NOMO-1 (cell line): ENCODE measurements around the gene ITGB4.
A peak's percentile ranks its signal among the peaks of the same experiment; 100 is the strongest.

Experiments
- DNase-seq, 2 experiments: peaks; one replicate each; lab custom pipeline; 2025; ENCODE audit not compliant: unreplicated experiment in 2 of 2; lab: John Stamatoyannopoulos, UW

Gene ITGB4

GRCh38 chr17:75720656-75721462 is at the start of gene ITGB4:
Gene ITGB4 (plus strand): TSS chr17:75721459. CDS start chr17:75724704, 3,245 bp downstream.
- DNase-seq, result no peak

GRCh38 chr17:75672011-75672410 is 49.2 kb upstream of the ITGB4 start:
- no peak for DNase-seq

- DNase-seq, result no peak
These were observed 47.8 kb upstream of the ITGB4 start for GRCh38 chr17:75673487-75673886.

- DNase-seq, result no peak
These were observed 44.8 kb upstream of the ITGB4 start for GRCh38 chr17:75676461-75676860.

GRCh38 chr17:75679706-75680211 is 41.5 kb upstream of the ITGB4 start:
- no peak for DNase-seq

- DNase-seq, result no peak
These were observed 40.8 kb upstream of the ITGB4 start for GRCh38 chr17:75680431-75680830.

GRCh38 chr17:75681289-75681688 is 40.0 kb upstream of the ITGB4 start:
- DNase-seq, result no peak

- no peak for DNase-seq
These were observed 37.7 kb upstream of the ITGB4 start for GRCh38 chr17:75683583-75683982.

- no peak for DNase-seq
These were observed 37.0 kb upstream of the ITGB4 start for GRCh38 chr17:75684249-75684648.

GRCh38 chr17:75684924-75685323 is 36.3 kb upstream of the ITGB4 start:
- DNase-seq, result no peak

GRCh38 chr17:75685499-75685898 is 35.8 kb upstream of the ITGB4 start:
- no peak for DNase-seq

GRCh38 chr17:75688209-75688825 is 32.9 kb upstream of the ITGB4 start:
- DNase-seq, result peak; percentile 40 to 70

- DNase-seq, result no peak
These were observed 31.8 kb upstream of the ITGB4 start for GRCh38 chr17:75689441-75689873.

GRCh38 chr17:75691371-75691791 is 29.9 kb upstream of the ITGB4 start:
- DNase-seq, result no peak

GRCh38 chr17:75691801-75692626 is 29.2 kb upstream of the ITGB4 start:
- no peak for DNase-seq

GRCh38 chr17:75692976-75693375 is 28.3 kb upstream of the ITGB4 start:
- no peak for DNase-seq

- DNase-seq, result no peak
These were observed 27.5 kb upstream of the ITGB4 start for GRCh38 chr17:75693500-75694481.

GRCh38 chr17:75694536-75694935 is 26.7 kb upstream of the ITGB4 start:
- DNase-seq, result no peak

GRCh38 chr17:75695141-75695829 is 26.0 kb upstream of the ITGB4 start:
- no peak for DNase-seq
